Activated naive CD4-positive, alpha-beta T cell treated with anti-CD3 and anti-CD28 coated beads, Interleukin-2, amount 10 ng/mL, durations not matched to agents 7 days and 5 days (primary cell): ENCODE data around the gene CDH13.

ENCODE experiments used
- CTCF ChIA-PET: fragments of 350-600 bp; sonication (Branson Sonifier 250); formaldehyde crosslinking; loops from one replicate; lab custom pipeline; 2021; ENCODE audit warnings: antibody characterized with exemption; lab: Charles Lee
- DNase-seq: peaks from one replicate; pipeline ENCODE4 v3.0.0-alpha.2; 2020
- H3K27ac Mint-ChIP-seq: one replicate; pipeline ENCODE4 v1.8.0; 2021; ENCODE audit warnings: mild to moderate bottlenecking, moderate library complexity, mixed read lengths
- H3K27me3 Mint-ChIP-seq: one replicate; pipeline ENCODE4 v1.8.0; 2021; ENCODE audit warnings: mild to moderate bottlenecking, mixed read lengths
- H3K36me3 Mint-ChIP-seq: one replicate; pipeline ENCODE4 v1.8.0; 2021; ENCODE audit warnings: mixed read lengths
- H3K4me1 Mint-ChIP-seq: one replicate; pipeline ENCODE4 v1.8.0; 2021; ENCODE audit warnings: mixed read lengths
- H3K4me3 Mint-ChIP-seq: one replicate; pipeline ENCODE4 v1.8.0; 2021; ENCODE audit warnings: mild to moderate bottlenecking, moderate library complexity, mixed read lengths
- H3K9me3 Mint-ChIP-seq: one replicate; pipeline ENCODE4 v1.8.0; 2021; ENCODE audit warnings: mixed read lengths

Gene CDH13

GRCh38 chr16:83623091-83623730 lies 996.4 kb downstream of the CDH13 start:
- no peaks in the 10 kb centered on the region for H3K36me3 Mint-ChIP-seq
- H3K27me3 Mint-ChIP-seq, result no peaks in the 10 kb centered on the region
- no peaks in the 10 kb centered on the region for H3K4me1 Mint-ChIP-seq
- no peak for DNase-seq
- H3K4me3 Mint-ChIP-seq, result no peak overlapping the region
- CTCF ChIA-PET, result no interaction called here
- H3K27ac Mint-ChIP-seq, result no peak overlapping the region
- no peaks in the 10 kb centered on the region for H3K9me3 Mint-ChIP-seq

- no peak for DNase-seq
- no peak overlapping the region for H3K27ac Mint-ChIP-seq
- H3K4me1 Mint-ChIP-seq, result no peaks in the 10 kb centered on the region
Measured at GRCh38 chr16:83623892-83624291, 997.1 kb downstream of the CDH13 start.

GRCh38 chr16:83624429-83625120 lies 997.8 kb downstream of the CDH13 start:
- Mint-ChIP-seq H3K4me3 (no peak overlapping the region), H3K27me3 (no peaks in the 10 kb centered on the region), H3K36me3 (no peaks in the 10 kb centered on the region), H3K4me1 (no peaks in the 10 kb centered on the region), H3K27ac (no peak overlapping the region), H3K9me3 (peaks cover 1% of the 10 kb centered on the region)
- DNase-seq, result no peak
- CTCF ChIA-PET, result no interaction called here

More at GRCh38 chr16:83623892-83624291, 997.1 kb downstream of the CDH13 start:
- CTCF ChIA-PET, result no interaction called here
- no peaks in the 10 kb centered on the region for H3K27me3 Mint-ChIP-seq
- H3K4me3 Mint-ChIP-seq, result no peak overlapping the region
- peaks cover 1% of the 10 kb centered on the region for H3K9me3 Mint-ChIP-seq
- no peaks in the 10 kb centered on the region for H3K36me3 Mint-ChIP-seq

GRCh38 chr16:83626204-83626603 lies 999.4 kb downstream of the CDH13 start:
- Mint-ChIP-seq H3K9me3 (peaks cover 1% of the 10 kb centered on the region), H3K27ac (no peak overlapping the region), H3K36me3 (no peaks in the 10 kb centered on the region), H3K4me1 (no peaks in the 10 kb centered on the region), H3K27me3 (no peaks in the 10 kb centered on the region), H3K4me3 (no peak overlapping the region)
- no peak for DNase-seq
- CTCF ChIA-PET, result no interaction called here

- H3K36me3 Mint-ChIP-seq, result no peaks in the 10 kb centered on the region
- H3K4me1 Mint-ChIP-seq, result no peaks in the 10 kb centered on the region
- CTCF ChIA-PET, result no interaction called here
- no peak overlapping the region for H3K27ac Mint-ChIP-seq
- DNase-seq, result no peak
- no peaks in the 10 kb centered on the region for H3K27me3 Mint-ChIP-seq
- H3K9me3 Mint-ChIP-seq, result peaks cover 1% of the 10 kb centered on the region
- H3K4me3 Mint-ChIP-seq, result no peak overlapping the region
Measured at GRCh38 chr16:83626676-83627075, 999.9 kb downstream of the CDH13 start.

- H3K4me1 Mint-ChIP-seq, result no peaks in the 10 kb centered on the region
- H3K27me3 Mint-ChIP-seq, result no peaks in the 10 kb centered on the region
- CTCF ChIA-PET, result no interaction called here
- no peak overlapping the region for H3K27ac Mint-ChIP-seq
- H3K4me3 Mint-ChIP-seq, result no peak overlapping the region
- H3K9me3 Mint-ChIP-seq, result peaks cover 1% of the 10 kb centered on the region
- H3K36me3 Mint-ChIP-seq, result no peaks in the 10 kb centered on the region
- no peak for DNase-seq
Measured at GRCh38 chr16:83627996-83628395, 1001.2 kb downstream of the CDH13 start.

- DNase-seq, result no peak
- no peaks in the 10 kb centered on the region for H3K36me3 Mint-ChIP-seq
- H3K4me3 Mint-ChIP-seq, result no peak overlapping the region
Measured at GRCh38 chr16:83629426-83629825, 1002.7 kb downstream of the CDH13 start.

GRCh38 chr16:83629836-83630235 lies 1003.1 kb downstream of the CDH13 start:
- DNase-seq, result no peak
- CTCF ChIA-PET, result no interaction called here
- Mint-ChIP-seq H3K4me1 (no peaks in the 10 kb centered on the region), H3K27ac (no peak overlapping the region), H3K36me3 (no peaks in the 10 kb centered on the region), H3K9me3 (peaks cover 1% of the 10 kb centered on the region), H3K4me3 (no peak overlapping the region), H3K27me3 (no peaks in the 10 kb centered on the region)

More at GRCh38 chr16:83629426-83629825, 1002.7 kb downstream of the CDH13 start:
- CTCF ChIA-PET, result no interaction called here
- H3K27me3 Mint-ChIP-seq, result no peaks in the 10 kb centered on the region
- no peaks in the 10 kb centered on the region for H3K4me1 Mint-ChIP-seq
- H3K9me3 Mint-ChIP-seq, result peaks cover 1% of the 10 kb centered on the region
- H3K27ac Mint-ChIP-seq, result no peak overlapping the region

GRCh38 chr16:83630979-83631378 lies 1004.2 kb downstream of the CDH13 start:
- no peaks in the 10 kb centered on the region for H3K27me3 Mint-ChIP-seq
- H3K27ac Mint-ChIP-seq, result no peak overlapping the region
- no peak overlapping the region for H3K4me3 Mint-ChIP-seq
- CTCF ChIA-PET, result no interaction called here
- peaks cover 1% of the 10 kb centered on the region for H3K9me3 Mint-ChIP-seq
- H3K36me3 Mint-ChIP-seq, result no peaks in the 10 kb centered on the region
- no peak for DNase-seq
- H3K4me1 Mint-ChIP-seq, result no peaks in the 10 kb centered on the region

GRCh38 chr16:83633286-83633685 lies 1006.5 kb downstream of the CDH13 start:
- no peaks in the 10 kb centered on the region for H3K27me3 Mint-ChIP-seq
- H3K4me1 Mint-ChIP-seq, result no peaks in the 10 kb centered on the region

GRCh38 chr16:83648347-83648746 lies 1021.6 kb downstream of the CDH13 start:
- no peaks in the 10 kb centered on the region for H3K36me3 Mint-ChIP-seq
- H3K9me3 Mint-ChIP-seq, result peaks cover 4% of the 10 kb centered on the region
- CTCF ChIA-PET, result no interaction called here
- H3K4me3 Mint-ChIP-seq, result no peak overlapping the region
- no peaks in the 10 kb centered on the region for H3K27me3 Mint-ChIP-seq
- no peak overlapping the region for H3K27ac Mint-ChIP-seq
- DNase-seq, result no peak
- no peaks in the 10 kb centered on the region for H3K4me1 Mint-ChIP-seq

More at GRCh38 chr16:83633286-83633685, 1006.5 kb downstream of the CDH13 start:
- H3K36me3 Mint-ChIP-seq, result no peaks in the 10 kb centered on the region
- no peak for DNase-seq
- no peak overlapping the region for H3K4me3 Mint-ChIP-seq
- peaks cover 4% of the 10 kb centered on the region for H3K9me3 Mint-ChIP-seq
- no peak overlapping the region for H3K27ac Mint-ChIP-seq
- CTCF ChIA-PET, result no interaction called here

- no peaks in the 10 kb centered on the region for H3K27me3 Mint-ChIP-seq
- H3K4me1 Mint-ChIP-seq, result no peaks in the 10 kb centered on the region
- no peak overlapping the region for H3K27ac Mint-ChIP-seq
- CTCF ChIA-PET, result no interaction called here
- DNase-seq, result no peak
- H3K36me3 Mint-ChIP-seq, result no peaks in the 10 kb centered on the region
- no peaks in the 10 kb centered on the region for H3K9me3 Mint-ChIP-seq
- H3K4me3 Mint-ChIP-seq, result no peak overlapping the region
Measured at GRCh38 chr16:83651871-83652270, 1025.1 kb downstream of the CDH13 start.

- CTCF ChIA-PET, result no interaction called here
- no peaks in the 10 kb centered on the region for H3K27me3 Mint-ChIP-seq
- no peak overlapping the region for H3K4me3 Mint-ChIP-seq
- H3K27ac Mint-ChIP-seq, result no peak overlapping the region
- H3K36me3 Mint-ChIP-seq, result no peaks in the 10 kb centered on the region
- no peak for DNase-seq
- no peaks in the 10 kb centered on the region for H3K9me3 Mint-ChIP-seq
- no peaks in the 10 kb centered on the region for H3K4me1 Mint-ChIP-seq
Measured at GRCh38 chr16:83652943-83653342, 1026.2 kb downstream of the CDH13 start.

GRCh38 chr16:83653785-83654184 lies 1027.0 kb downstream of the CDH13 start:
- H3K27ac Mint-ChIP-seq, result no peak overlapping the region
- H3K36me3 Mint-ChIP-seq, result no peaks in the 10 kb centered on the region
- DNase-seq, result no peak
- no peaks in the 10 kb centered on the region for H3K27me3 Mint-ChIP-seq
- no peaks in the 10 kb centered on the region for H3K9me3 Mint-ChIP-seq
- CTCF ChIA-PET, result no interaction called here
- H3K4me1 Mint-ChIP-seq, result no peaks in the 10 kb centered on the region
- no peak overlapping the region for H3K4me3 Mint-ChIP-seq

- Mint-ChIP-seq H3K27ac (no peak overlapping the region), H3K36me3 (no peaks in the 10 kb centered on the region), H3K27me3 (no peaks in the 10 kb centered on the region), H3K9me3 (no peaks in the 10 kb centered on the region), H3K4me3 (no peak overlapping the region), H3K4me1 (no peaks in the 10 kb centered on the region)
- CTCF ChIA-PET, result interaction anchor here (0.6 kb wide), 1 partner anchor 215 kb away, joined by 3 read pairs; no protein-coding TSS in a partner anchor
- no peak for DNase-seq
Measured at GRCh38 chr16:83660282-83660681, 1033.5 kb downstream of the CDH13 start.
